GM06990 (cell line): Measurements from ENCODE around the gene ATL1.

Source experiments
- DNase-seq: peaks from one replicate; pipeline ENCODE4 v3.0.0-alpha.2; 2011; ENCODE audit not compliant: insufficient read length; ENCODE audit errors: extremely low read depth
- H3K27me3 ChIP-seq: replicated peaks from 2 replicates; pipeline ENCODE4 v1.6.0; 2011; ENCODE audit warnings: low read length; ENCODE audit not compliant: control insufficient read depth, insufficient read depth
- H3K36me3 ChIP-seq: 2 replicates; pipeline ENCODE4 v1.5.1; 2011; ENCODE audit warnings: low read length; ENCODE audit not compliant: control insufficient read depth, insufficient read depth
- H3K4me3 ChIP-seq: replicated peaks from 2 replicates; pipeline ENCODE4 v1.5.1; 2011; ENCODE audit warnings: low read depth, mild to moderate bottlenecking, control low read depth, low read length
- TF ChIP-seq, protein P1 (sequence below): IDR thresholded peaks from 2 replicates; pipeline ENCODE4 v1.5.1; 2011; ENCODE audit warnings: low read length, control low read depth, mild to moderate bottlenecking, inconsistent platforms; ENCODE audit not compliant: insufficient read depth, poor library complexity, severe bottlenecking

ATL1 gene

DNA sequence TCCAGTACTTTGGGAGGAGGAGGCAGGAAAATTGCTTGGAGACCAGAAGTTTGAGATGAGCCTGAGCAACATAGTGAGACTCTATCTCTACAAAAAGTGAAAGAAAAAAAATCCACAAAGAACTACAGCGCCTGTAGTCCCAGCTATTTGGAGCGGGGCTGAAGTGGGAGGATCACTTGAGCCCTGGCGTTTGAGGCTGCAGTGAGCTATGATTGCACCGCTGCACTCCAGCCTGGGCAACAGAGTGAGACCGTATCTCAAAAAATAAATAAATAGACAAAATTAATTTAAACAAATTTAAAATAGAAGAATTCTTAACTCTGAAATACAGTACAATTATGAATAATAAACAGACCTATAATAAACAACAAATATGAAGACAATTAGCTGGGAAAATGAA, 40.9 kb downstream of the ATL1 start:
- Histone ChIP-seq H3K4me3 (no peak overlapping the region), H3K36me3 (no peaks in the 10 kb centered on the region), H3K27me3 (no peaks in the 10 kb centered on the region)
- TF ChIP-seq, protein P1, sequence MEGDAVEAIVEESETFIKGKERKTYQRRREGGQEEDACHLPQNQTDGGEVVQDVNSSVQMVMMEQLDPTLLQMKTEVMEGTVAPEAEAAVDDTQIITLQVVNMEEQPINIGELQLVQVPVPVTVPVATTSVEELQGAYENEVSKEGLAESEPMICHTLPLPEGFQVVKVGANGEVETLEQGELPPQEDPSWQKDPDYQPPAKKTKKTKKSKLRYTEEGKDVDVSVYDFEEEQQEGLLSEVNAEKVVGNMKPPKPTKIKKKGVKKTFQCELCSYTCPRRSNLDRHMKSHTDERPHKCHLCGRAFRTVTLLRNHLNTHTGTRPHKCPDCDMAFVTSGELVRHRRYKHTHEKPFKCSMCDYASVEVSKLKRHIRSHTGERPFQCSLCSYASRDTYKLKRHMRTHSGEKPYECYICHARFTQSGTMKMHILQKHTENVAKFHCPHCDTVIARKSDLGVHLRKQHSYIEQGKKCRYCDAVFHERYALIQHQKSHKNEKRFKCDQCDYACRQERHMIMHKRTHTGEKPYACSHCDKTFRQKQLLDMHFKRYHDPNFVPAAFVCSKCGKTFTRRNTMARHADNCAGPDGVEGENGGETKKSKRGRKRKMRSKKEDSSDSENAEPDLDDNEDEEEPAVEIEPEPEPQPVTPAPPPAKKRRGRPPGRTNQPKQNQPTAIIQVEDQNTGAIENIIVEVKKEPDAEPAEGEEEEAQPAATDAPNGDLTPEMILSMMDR, result no peak
- DNase-seq, result no peak

DNA sequence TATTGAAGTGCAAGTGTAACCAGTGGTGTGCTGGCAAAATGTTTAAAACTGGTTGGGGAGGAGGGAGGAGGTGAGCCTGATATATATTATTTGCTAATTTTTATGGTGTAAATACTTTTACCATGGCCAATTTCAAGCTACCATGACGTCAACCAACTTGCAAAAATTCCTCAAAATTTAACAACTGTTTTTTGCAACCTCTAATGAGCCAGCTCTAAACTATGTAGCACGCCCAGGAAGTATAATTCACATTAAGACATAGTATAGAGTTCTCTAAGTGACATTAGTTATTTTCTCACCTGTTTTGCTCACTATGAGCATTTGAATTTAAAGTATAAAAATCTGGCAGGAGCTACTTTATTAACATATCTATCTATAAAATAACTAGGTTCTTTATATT, 41.4 kb downstream of the ATL1 start:
- H3K36me3 ChIP-seq, result no peaks in the 10 kb centered on the region
- H3K4me3 ChIP-seq, result no peak overlapping the region
- H3K27me3 ChIP-seq, result no peaks in the 10 kb centered on the region
- no peak for DNase-seq
- TF ChIP-seq, protein P1, result no peak

DNA sequence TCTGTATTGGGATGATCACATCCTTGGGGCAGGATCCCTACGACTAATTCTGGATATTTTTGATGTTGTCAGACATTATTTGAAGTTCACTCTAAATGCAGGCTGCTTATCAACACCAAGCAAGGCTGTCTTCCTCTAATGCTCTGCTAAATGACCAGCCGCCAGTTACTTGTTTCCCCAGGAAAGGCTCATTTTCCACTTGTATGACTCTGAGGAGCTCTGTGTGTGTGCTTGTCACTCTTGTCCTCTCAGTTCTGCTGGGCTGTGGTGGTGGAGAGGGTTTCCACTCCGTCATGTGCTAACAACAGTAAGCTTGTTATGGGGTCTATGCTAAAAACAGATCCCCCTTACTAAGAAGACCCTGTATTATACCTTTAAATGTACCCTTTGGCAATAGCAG, 42.1 kb downstream of the ATL1 start:
- no peak for DNase-seq
- no peak overlapping the region for H3K4me3 ChIP-seq
- H3K36me3 ChIP-seq, result no peaks in the 10 kb centered on the region
- H3K27me3 ChIP-seq, result no peaks in the 10 kb centered on the region
- TF ChIP-seq, protein P1, result no peak

DNA sequence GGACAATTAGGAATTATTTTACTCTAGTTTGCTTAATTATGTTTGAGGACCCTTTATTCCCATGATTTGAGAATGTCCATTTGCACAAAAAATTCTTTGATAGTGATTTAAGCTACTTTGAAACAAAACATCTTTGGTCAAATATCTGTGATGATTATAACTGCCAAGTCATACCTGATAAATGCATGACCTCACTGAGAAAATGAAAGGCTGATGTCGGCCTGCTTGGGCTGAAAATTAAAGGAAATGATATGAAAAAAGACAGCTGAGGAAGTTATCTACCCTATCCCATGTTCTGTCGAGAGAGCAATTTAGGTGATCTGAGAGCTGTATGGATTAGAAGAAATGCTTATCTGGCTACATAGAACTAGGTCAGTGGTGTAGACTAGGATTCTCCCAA, 43.6 kb downstream of the ATL1 start:
- TF ChIP-seq, protein P1, result no peak
- H3K36me3 ChIP-seq, result no peaks in the 10 kb centered on the region
- no peak for DNase-seq
- H3K27me3 ChIP-seq, result no peaks in the 10 kb centered on the region
- H3K4me3 ChIP-seq, result no peak overlapping the region

DNA sequence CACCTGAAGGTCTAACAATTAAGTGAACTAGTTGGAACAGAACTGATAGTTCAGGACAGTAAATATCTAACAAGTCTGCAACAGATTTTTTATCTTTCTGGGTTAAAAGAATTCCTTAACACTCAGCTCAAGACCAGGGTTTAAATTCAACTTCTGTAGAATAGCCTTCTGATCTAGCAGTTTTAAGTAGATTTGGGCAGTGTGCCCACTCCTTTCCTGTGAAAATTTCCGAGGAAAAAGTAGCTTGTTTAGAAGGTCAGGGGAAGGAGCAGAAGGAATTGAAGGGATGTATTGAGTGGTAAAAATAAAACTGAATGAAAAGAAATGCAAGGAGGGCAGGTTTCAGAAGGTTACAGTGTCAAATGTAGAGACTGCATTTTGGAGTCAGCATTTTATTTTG, 45.8 kb downstream of the ATL1 start:
- no peak overlapping the region for H3K4me3 ChIP-seq
- no peak for DNase-seq
- no peaks in the 10 kb centered on the region for H3K27me3 ChIP-seq
- TF ChIP-seq, protein P1, result no peak
- H3K36me3 ChIP-seq, result no peaks in the 10 kb centered on the region

DNA sequence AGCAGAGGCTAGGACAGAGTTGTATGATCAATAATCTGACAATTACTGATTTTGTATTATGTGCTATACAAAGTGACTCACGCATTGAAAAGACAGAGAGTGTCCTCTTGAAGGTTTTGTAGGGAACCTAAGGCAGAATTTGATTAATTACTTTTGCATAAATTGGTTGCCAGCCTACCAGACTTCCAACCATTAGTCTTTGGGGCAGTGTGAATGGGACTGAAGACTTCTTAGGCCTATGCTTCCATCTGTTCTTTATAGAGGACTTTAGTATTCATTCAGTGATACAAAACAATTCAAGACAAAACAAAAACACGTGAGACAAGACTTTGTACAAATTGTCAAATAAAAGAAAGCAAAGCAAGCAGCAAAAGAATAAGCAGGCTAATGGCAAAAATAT, 46.5 kb downstream of the ATL1 start:
- H3K36me3 ChIP-seq, result no peaks in the 10 kb centered on the region
- TF ChIP-seq, protein P1, result no peak
- H3K27me3 ChIP-seq, result no peaks in the 10 kb centered on the region
- DNase-seq, result no peak
- no peak overlapping the region for H3K4me3 ChIP-seq
